MCF 10A (cell line): ENCODE data around the gene CDC42SE1. TPM values are rescaled to one million over a fixed set of nuclear protein-coding genes. Genes with fewer than 3 reads are reported as not detected.

Experiments
- BruUV-seq: library from RNA; stranded (reverse); fragments of 400-500 nt; replicated peaks from 2 replicates; lab custom pipeline; 2021; lab: Mats Ljungman, UMichigan
- CTCF ChIA-PET: fragments of 300-600 bp; sonication (Branson Sonifier 250); formaldehyde crosslinking; extraction: SDS; loops from one replicate; lab custom pipeline; 2021; ENCODE audit warnings: antibody characterized with exemption, inconsistent platforms; lab: Yijun Ruan, JAX
- POLR2A ChIA-PET: fragments of 300-600, 350-650 bp; sonication (Branson Sonifier 250); formaldehyde crosslinking; extraction: SDS; loops from one replicate; lab custom pipeline; 2020; ENCODE audit warnings: antibody characterized with exemption, inconsistent platforms; lab: Yijun Ruan, JAX
- DNase-seq: peaks from one replicate; pipeline ENCODE4 v3.0.0-alpha.2; 2018; ENCODE audit not compliant: unreplicated experiment
- H3K27ac Mint-ChIP-seq: one replicate; pipeline ENCODE4 v1.8.0; 2022; ENCODE audit warnings: mild to moderate bottlenecking, low read depth, mixed read lengths; ENCODE audit not compliant: unreplicated experiment
- H3K27me3 Mint-ChIP-seq: one replicate; pipeline ENCODE4 v1.8.0; 2022; ENCODE audit warnings: mixed read lengths; ENCODE audit not compliant: insufficient read depth, unreplicated experiment
- H3K36me3 Mint-ChIP-seq: one replicate; pipeline ENCODE4 v1.8.0; 2022; ENCODE audit warnings: mild to moderate bottlenecking, moderate library complexity, mixed read lengths; ENCODE audit not compliant: insufficient read depth, unreplicated experiment
- H3K4me1 Mint-ChIP-seq: one replicate; pipeline ENCODE4 v1.8.0; 2022; ENCODE audit warnings: mixed read lengths; ENCODE audit not compliant: insufficient read depth, unreplicated experiment
- H3K4me3 Mint-ChIP-seq: one replicate; pipeline ENCODE4 v1.8.0; 2022; ENCODE audit warnings: mild to moderate bottlenecking, moderate library complexity, mixed read lengths; ENCODE audit not compliant: unreplicated experiment
- H3K9me3 Mint-ChIP-seq: one replicate; pipeline ENCODE4 v1.8.0; 2022; ENCODE audit warnings: mixed read lengths; ENCODE audit not compliant: unreplicated experiment
- CTCF ChIP-seq: fragments of 200-600 bp; IDR thresholded peaks from one replicate; pipeline ENCODE4 v1.8.0; 2022; ENCODE audit warnings: antibody characterized with exemption, mild to moderate bottlenecking; ENCODE audit not compliant: unreplicated experiment
- intact Hi-C: fragments of 100-400 bp; cut with micrococcal nuclease; formaldehyde crosslinking; loops from 2 replicates; pipeline ENCODE4 v1.14.1; 2022
- total RNA-seq: library from RNA; stranded (reverse); gene quantifications from 2 replicates; pipeline ENCODE4 v1.2.3, GENCODE V29; 2022

CDC42SE1 gene
- total RNA-seq, 1 experiment from 2014 or later = 139 TPM

DNA sequence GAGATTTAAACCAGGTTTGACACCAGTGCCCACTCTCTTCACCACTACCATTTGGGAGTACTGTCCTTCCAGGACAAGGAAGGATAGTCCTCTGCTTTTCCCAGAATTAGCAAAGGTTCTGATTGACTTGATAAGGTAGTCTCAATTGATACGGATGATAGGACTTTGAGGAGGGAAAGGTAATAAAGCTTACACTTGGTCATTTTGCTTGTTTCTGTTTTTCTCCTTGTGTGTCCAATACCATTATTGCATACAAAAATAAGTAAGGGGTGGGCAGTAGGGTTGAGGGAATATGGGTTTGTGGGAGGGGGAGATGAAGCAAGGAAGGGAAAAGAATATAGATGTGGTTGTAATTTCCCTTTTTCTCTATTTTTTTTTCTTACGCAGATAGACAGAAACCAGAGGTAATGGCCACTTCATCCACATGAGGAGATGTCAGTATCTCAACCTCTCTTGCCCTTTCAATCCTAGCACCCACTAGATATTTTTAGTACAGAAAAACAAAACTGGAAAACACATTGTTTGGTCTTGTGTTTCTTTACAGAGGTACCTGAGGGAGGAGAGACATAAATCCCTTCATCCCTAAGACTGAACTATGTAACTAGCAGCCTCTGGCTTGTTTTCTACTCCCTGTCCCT is 9.3 kb downstream of the CDC42SE1 start:
- no peak overlapping the region for H3K27ac Mint-ChIP-seq
- no peak for DNase-seq
- peaks cover 55% of the 10 kb centered on the region for H3K36me3 Mint-ChIP-seq
- intact Hi-C loops = no loop called here
- no peaks in the 10 kb centered on the region for H3K27me3 Mint-ChIP-seq
- H3K4me3 Mint-ChIP-seq = no peak overlapping the region
- POLR2A ChIA-PET = interaction anchor here (0.7 to 9.7 kb wide), 5 partner anchors 9 to 624 kb away, joined by 3 to 90 read pairs (median 4); partner anchors contain the start of genes CDC42SE1, MINDY1 and MLLT11
- no peaks in the 10 kb centered on the region for H3K9me3 Mint-ChIP-seq
- H3K4me1 Mint-ChIP-seq = peaks cover 26% of the 10 kb centered on the region
- BruUV-seq = no TSS peak
- CTCF ChIA-PET = interaction anchor here (0.5 to 1.5 kb wide), 10 partner anchors 9 to 1648 kb away, joined by 3 to 7 read pairs (median 4); partner anchors contain the start of genes CDC42SE1 and TNFAIP8L2
- TF ChIP-seq CTCF = no peak

- H3K4me1 Mint-ChIP-seq = peaks cover 21% of the 10 kb centered on the region
- ChIA-PET CTCF (interaction anchor here (0.6 to 1.4 kb wide), 5 partner anchors 16 to 1648 kb away, joined by 3 to 7 read pairs (median 4); partner anchors contain the start of gene TNFAIP8L2), POLR2A (interaction anchor here (0.7 to 9.7 kb wide), 6 partner anchors 10 to 623 kb away, joined by 3 to 90 read pairs (median 3); partner anchors contain the start of genes CDC42SE1, MINDY1 and MLLT11)
- no peak for TF ChIP-seq CTCF
- H3K27ac Mint-ChIP-seq = no peak overlapping the region
- no peaks in the 10 kb centered on the region for H3K9me3 Mint-ChIP-seq
- peaks cover 49% of the 10 kb centered on the region for H3K36me3 Mint-ChIP-seq
- intact Hi-C loops = no loop called here
- no peak overlapping the region for H3K4me3 Mint-ChIP-seq
- no peaks in the 10 kb centered on the region for H3K27me3 Mint-ChIP-seq
- BruUV-seq = no TSS peak
- no peak for DNase-seq
These were observed 10.0 kb downstream of the CDC42SE1 start for GRCh38 chr1:151049458-151049857.

- peaks cover 21% of the 10 kb centered on the region for H3K4me1 Mint-ChIP-seq
- BruUV-seq = no TSS peak
These were observed 10.8 kb downstream of the CDC42SE1 start for GRCh38 chr1:151048645-151049032.

More at GRCh38 chr1:151048645-151049032, 10.8 kb downstream of the CDC42SE1 start:
- H3K36me3 Mint-ChIP-seq = peaks cover 40% of the 10 kb centered on the region
- no peak for DNase-seq
- H3K27ac Mint-ChIP-seq = peak overlapping the region; percentile 79
- TF ChIP-seq CTCF = peak; percentile 36
- no peaks in the 10 kb centered on the region for H3K27me3 Mint-ChIP-seq
- intact Hi-C loops = no loop called here
- peak overlapping the region; percentile 85 for H3K4me3 Mint-ChIP-seq
- ChIA-PET CTCF (interaction anchor here (0.6 to 2.5 kb wide), 6 partner anchors 9 to 24 kb away, joined by 3 to 17 read pairs (median 4); no protein-coding TSS in a partner anchor), POLR2A (interaction anchor here (0.6 to 9.7 kb wide), 10 partner anchors 10 to 567 kb away, joined by 3 to 90 read pairs (median 8); partner anchors contain the start of genes CDC42SE1, LYSMD1, MINDY1 and MLLT11)
- no peaks in the 10 kb centered on the region for H3K9me3 Mint-ChIP-seq
